Gastroesophageal sphincter (tissue), 4 donors: ENCODE data around the gene SUSD6. TPM values are rescaled to one million over a fixed set of nuclear protein-coding genes. Genes with fewer than 3 reads are reported as not detected.

Experiments used
- ATAC-seq: fragments of 150-250 bp; one replicate; pipeline ENCODE4 v1.9.1; 2016; ENCODE audit warnings: mild to moderate bottlenecking, moderate library complexity
- H3K27ac ChIP-seq, 4 donors: fragments of 200-600 bp; sonication (generic) in 3 of 4; 1 replicate in 3 of 4; 2 replicates in 1 of 4; pipeline ENCODE4 v1.5.1; 2016 to 2019
- H3K27me3 ChIP-seq: fragments of 200-600 bp; sonication (generic); one replicate; pipeline ENCODE4 v1.5.1; 2019
- H3K36me3 ChIP-seq, 2 donors: fragments of 200-600 bp; sonication (generic); one replicate each; pipeline ENCODE4 v1.5.1; 2019; ENCODE audit warnings: control low read depth in 1 of 2
- H3K4me1 ChIP-seq, 3 donors: fragments of 200-600 bp; sonication (generic); 1 replicate in 2 of 3; 2 replicates in 1 of 3; pipeline ENCODE4 v1.5.1; 2016 to 2019; ENCODE audit warnings: control low read depth in 2 of 3
- H3K4me3 ChIP-seq, 2 donors: fragments of 200-600 bp; sonication (generic); one replicate each; pipeline ENCODE4 v1.5.1; 2019; ENCODE audit warnings: mild to moderate bottlenecking in 1 of 2, moderate library complexity in 1 of 2
- H3K9me3 ChIP-seq, 3 donors: fragments of 200-600 bp; sonication (generic); one replicate each; pipeline ENCODE4 v1.5.1; 2017 to 2019; ENCODE audit warnings: control low read depth in 2 of 3
- EP300 ChIP-seq: sonication (generic); formaldehyde crosslinking; IDR thresholded peaks from one replicate; pipeline ENCODE4 v1.6.1; 2017; ENCODE audit warnings: antibody characterized with exemption, mild to moderate bottlenecking
- POLR2A ChIP-seq, 2 donors: fragments of 450-650 bp; IDR thresholded peaks; one replicate each; pipeline ENCODE4 v1.6.1; 2017; ENCODE audit warnings: antibody characterized with exemption in 2 of 2, mild to moderate bottlenecking in 2 of 2, moderate library complexity in 1 of 2
- POLR2AphosphoS5 ChIP-seq: sonication (generic); formaldehyde crosslinking; IDR thresholded peaks from one replicate; pipeline ENCODE4 v1.6.1; 2017; ENCODE audit warnings: antibody characterized with exemption
- WGBS, 2 donors: methylation state at CpG; one replicate each; pipeline ENCODE4 v1.1.5; 2018; ENCODE audit warnings: low coverage in 1 of 2; 5-methylcytosine and 5-hydroxymethylcytosine counted together
- total RNA-seq, 4 donors: library from RNA; depleted of rRNA; stranded (reverse); fragments of >200 nt; gene quantifications; one replicate each; pipeline ENCODE4 v1.1.0, GENCODE V29; 2016
- TF ChIP-seq, protein P1 (sequence below), 4 experiments: fragments of 200-600 bp in 2 of 4; fragments of 450-650 bp in 2 of 4; sonication (generic) in 1 of 4; IDR thresholded peaks; one replicate each; pipeline ENCODE4 v1.5.1; 2017 to 2019; ENCODE audit warnings: antibody characterized with exemption in 4 of 4, mild to moderate bottlenecking in 2 of 4, moderate library complexity in 2 of 4

The SUSD6 gene
- total RNA-seq, 4 donors from 2014 or later: 24.4 to 40.6 (median 38.5) TPM

DNA sequence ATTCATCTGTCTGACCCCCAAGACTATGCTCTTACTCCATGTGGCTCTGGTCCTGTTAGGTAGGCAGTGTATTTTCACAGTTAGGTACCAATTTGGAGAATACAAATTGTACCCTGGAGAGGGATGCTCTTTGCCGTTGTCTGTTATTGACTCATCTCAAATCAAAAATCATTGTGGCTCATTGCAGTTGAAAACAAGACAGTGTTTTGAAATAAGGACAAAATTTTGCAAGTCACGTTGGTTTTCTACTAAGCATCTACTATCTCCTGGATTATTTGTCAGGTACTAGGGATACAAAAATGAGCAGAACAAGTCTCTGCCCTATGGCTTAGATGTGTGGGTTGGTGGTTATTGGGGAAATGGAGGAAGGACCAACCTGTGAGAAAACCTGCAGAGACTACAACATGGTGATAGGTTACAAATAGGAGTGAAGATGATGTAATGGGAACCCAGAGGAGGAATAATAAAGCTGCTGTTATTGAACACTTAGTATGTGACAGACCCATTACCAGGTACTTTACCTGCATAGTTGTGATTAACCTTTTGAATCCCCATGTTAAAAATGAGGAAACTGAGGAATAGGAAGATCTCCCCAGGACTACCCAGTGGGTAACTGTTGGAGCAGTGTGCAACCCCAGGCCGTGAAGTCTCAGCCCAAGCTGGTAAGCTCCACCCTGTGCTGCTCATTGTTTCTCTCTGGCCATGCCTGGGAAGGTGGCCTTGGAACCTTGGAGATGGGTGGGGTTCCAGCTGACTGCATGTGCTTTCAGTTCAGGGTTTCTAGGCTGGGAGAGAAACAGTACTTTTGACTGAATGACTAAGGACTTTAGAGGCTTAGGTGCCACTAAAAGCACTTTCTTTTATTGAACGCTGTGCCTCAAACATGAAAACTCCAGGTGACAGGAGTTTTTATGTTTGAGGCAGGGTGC lies 82.7 kb downstream of the SUSD6 start:
- TF ChIP-seq, protein P1, sequence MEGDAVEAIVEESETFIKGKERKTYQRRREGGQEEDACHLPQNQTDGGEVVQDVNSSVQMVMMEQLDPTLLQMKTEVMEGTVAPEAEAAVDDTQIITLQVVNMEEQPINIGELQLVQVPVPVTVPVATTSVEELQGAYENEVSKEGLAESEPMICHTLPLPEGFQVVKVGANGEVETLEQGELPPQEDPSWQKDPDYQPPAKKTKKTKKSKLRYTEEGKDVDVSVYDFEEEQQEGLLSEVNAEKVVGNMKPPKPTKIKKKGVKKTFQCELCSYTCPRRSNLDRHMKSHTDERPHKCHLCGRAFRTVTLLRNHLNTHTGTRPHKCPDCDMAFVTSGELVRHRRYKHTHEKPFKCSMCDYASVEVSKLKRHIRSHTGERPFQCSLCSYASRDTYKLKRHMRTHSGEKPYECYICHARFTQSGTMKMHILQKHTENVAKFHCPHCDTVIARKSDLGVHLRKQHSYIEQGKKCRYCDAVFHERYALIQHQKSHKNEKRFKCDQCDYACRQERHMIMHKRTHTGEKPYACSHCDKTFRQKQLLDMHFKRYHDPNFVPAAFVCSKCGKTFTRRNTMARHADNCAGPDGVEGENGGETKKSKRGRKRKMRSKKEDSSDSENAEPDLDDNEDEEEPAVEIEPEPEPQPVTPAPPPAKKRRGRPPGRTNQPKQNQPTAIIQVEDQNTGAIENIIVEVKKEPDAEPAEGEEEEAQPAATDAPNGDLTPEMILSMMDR (IDR thresholded peaks at IDR 0.05): no peak
- TF ChIP-seq POLR2AphosphoS5 (no peak), POLR2A (IDR thresholded peaks at IDR 0.05) (no peak), EP300 (no peak)
- H3K4me1 ChIP-seq: peaks cover 4 to 76% (median 40%) of the 10 kb centered on the region in 3 donors
- H3K4me3 ChIP-seq: no peak overlapping the region
- H3K9me3 ChIP-seq: no peaks in the 10 kb centered on the region
- no peaks in the 10 kb centered on the region for H3K36me3 ChIP-seq
- peak overlapping the region in 3 of 4 donors; percentile 44 to 68 (median 57) for H3K27ac ChIP-seq
- H3K27me3 ChIP-seq: no peaks in the 10 kb centered on the region
- peak; percentile 55 for ATAC-seq
- WGBS, 2 donors: 68 to 90% methylated on average over 3 of the region's 4 CpGs

DNA sequence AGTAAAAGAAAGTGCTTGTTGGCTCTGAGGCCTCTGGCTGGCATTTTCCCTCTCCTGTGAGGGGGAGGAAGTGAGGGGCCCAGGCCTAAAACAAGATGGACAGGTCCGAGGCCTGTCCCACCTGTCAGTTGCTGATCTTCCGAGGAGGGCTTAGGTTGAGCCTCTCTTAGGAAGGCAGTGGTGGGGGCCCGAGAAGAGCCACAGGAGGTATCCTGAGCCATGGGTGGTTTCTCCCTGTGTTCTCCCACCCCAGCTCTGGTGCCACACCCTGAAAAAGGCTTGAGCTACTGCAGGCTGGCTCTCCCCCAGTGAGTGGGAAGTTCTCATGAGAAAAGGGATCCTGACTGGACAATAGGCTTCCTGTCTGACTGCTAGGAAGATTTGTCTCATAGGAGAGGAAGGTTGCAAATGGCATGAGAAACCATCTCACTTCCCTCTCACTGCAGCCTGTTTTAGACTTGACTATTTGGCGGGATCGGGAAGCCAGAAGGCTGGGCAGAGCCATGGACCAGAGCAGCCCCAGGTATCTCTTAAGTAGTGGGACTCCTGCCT lies 83.4 kb downstream of the SUSD6 start:
- Histone ChIP-seq H3K4me1 (peaks cover 4 to 79% (median 40%) of the 10 kb centered on the region in 3 donors), H3K27me3 (no peaks in the 10 kb centered on the region), H3K4me3 (no peak overlapping the region), H3K9me3 (no peaks in the 10 kb centered on the region), H3K27ac (peak overlapping the region in 3 of 4 donors; percentile 44 to 68 (median 57)), H3K36me3 (no peaks in the 10 kb centered on the region)
- 62% methylated on average over 2 of the region's 5 CpGs; no CpG with 5 or more reads in 1 of the 2 donors for WGBS, 2 donors
- TF ChIP-seq POLR2AphosphoS5: no peak
- TF ChIP-seq EP300: no peak
- no peak for TF ChIP-seq POLR2A (IDR thresholded peaks at IDR 0.05)
- TF ChIP-seq, protein P1 (IDR thresholded peaks at IDR 0.05): no peak
- no peak for ATAC-seq

- Histone ChIP-seq H3K9me3 (no peaks in the 10 kb centered on the region), H3K27me3 (no peaks in the 10 kb centered on the region), H3K4me3 (no peak overlapping the region), H3K4me1 (peaks cover 4 to 87% (median 40%) of the 10 kb centered on the region in 3 donors), H3K27ac (peak overlapping the region in 3 of 4 donors; percentile 44 to 68 (median 57)), H3K36me3 (no peaks in the 10 kb centered on the region)
- 71 to 85% methylated on average over 4 to 5 of the region's 6 CpGs for whole genome bisulfite sequencing, 2 donors
- no peak for ATAC-seq
- no peak for TF ChIP-seq POLR2A (IDR thresholded peaks at IDR 0.05)
- TF ChIP-seq POLR2AphosphoS5: no peak
- no peak for TF ChIP-seq EP300
- TF ChIP-seq, protein P1 (IDR thresholded peaks at IDR 0.05): no peak
These were observed 84.2 kb downstream of the SUSD6 start for GRCh38 chr14:69695322-69696203.

DNA sequence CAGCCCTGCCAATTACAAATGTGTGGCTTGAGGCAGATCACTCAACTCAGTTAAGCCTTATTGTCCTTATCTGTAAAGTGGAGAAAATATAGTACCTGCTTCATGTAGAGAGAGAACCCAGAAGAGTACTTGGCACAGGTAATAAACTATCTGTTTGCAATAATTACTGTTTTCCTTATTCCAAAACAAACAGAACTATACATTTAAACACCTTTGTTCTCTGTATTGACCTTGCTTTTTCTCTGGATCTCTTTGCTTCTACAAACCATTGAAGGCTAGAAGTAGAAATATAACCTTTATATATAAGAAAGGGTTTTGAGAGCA lies 84.8 kb downstream of the SUSD6 start:
- Histone ChIP-seq H3K36me3 (no peaks in the 10 kb centered on the region), H3K27me3 (no peaks in the 10 kb centered on the region), H3K9me3 (no peaks in the 10 kb centered on the region), H3K4me3 (no peak overlapping the region), H3K27ac (peak overlapping the region in 3 of 4 donors; percentile 29 to 68 (median 44)), H3K4me1 (peaks cover 4 to 93% (median 41%) of the 10 kb centered on the region in 3 donors)
- ATAC-seq: no peak
- TF ChIP-seq EP300 (no peak), POLR2AphosphoS5 (no peak)
